OCI-LY7 (cell line): ENCODE measurements around the gene TNS1.

Experiments
- CTCF ChIP-seq: fragments of 200-600 bp; sonication (generic); conservative IDR thresholded peaks from 2 replicates; pipeline ENCODE4 v1.5.1; 2014; ENCODE audit warnings: mild to moderate bottlenecking, antibody characterized with exemption, low read length, moderate library complexity, mixed read lengths
- EZH2phosphoT487 ChIP-seq: fragments of 200-600 bp; sonication (generic); IDR thresholded peaks from 2 replicates; pipeline ENCODE4 v1.6.1; 2018; ENCODE audit warnings: low read depth, borderline replicate concordance, mild to moderate bottlenecking, mixed run types, antibody characterized with exemption, low read length, moderate library complexity, mixed read lengths

- TF ChIP-seq CTCF (no peak), EZH2phosphoT487 (no peak)
Measured at GRCh38 chr2:217829420-217829819, 173.4 kb downstream of the TNS1 start.
